CD4-positive, alpha-beta T cell treated with Interleukin-15 for 1 hour (primary cell): Measurements from ENCODE around the gene TUBB.
"Not testable (repeated sequence)": the region's sequence is repeated elsewhere in the genome, so short reads cannot be mapped to it uniquely, and the experiment has no call there.

Experiments used
- DNase-seq: peaks from one replicate; pipeline ENCODE4 v3.0.0-alpha.2; 2020

Gene TUBB

DNA sequence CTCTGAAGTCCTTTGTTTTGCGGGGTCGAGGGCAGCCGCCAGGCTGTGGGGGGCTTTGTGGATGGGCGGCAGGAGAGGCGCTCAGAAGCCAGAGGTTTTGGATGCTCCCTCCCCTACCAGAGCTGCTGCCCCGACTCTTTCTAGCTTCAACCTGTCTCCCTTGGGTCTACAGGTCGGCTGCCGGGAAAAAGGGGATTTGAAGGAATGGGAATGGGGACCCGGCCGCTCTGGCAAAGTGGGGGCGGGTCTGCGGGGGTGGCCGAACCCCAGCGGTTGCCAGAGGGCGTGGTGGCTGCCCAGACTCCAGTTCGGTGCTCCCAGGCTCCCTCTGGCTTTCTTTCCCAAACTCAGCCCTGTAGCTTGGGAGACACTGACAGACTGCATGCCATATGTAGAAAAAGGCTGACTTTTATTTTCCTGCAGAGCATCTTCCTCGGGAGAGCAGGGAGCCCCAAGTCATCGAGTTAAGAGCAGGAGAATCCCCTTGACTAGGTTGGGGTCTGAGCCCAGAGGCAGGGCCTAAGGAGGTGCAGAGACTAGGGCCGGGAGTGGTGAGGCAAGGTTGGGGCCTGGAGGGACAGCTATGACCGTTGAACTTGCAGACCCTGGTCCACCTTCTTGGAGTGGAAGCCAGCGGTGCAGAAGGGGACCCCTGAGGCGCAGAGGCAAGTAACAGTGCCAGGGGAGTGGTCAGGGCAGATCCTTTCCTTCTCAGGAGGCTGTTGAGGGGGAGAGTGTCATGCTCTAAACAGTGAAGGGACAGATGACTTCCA lies 32.3 kb upstream of the TUBB start:
- DNase-seq: no peak

DNA sequence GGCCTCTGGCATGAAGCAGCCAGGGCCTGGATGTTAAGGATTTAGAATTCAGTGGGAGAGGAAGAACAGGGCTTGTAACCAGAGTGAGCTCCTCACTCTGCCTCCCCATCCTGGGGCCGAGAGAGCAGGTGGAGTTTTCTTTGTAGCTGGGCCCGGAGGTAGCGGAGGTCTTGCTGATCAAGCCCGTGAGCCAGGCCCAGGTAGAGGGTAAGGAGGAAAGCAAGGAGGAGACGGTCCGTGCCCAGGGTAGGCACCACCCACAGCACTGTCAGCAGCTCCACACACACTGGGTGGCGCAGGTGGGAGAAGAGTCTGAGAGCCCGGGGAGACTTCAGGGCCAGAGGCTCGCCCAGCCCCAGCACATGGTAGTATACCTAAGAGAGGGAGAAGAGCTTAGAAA lies 31.6 kb upstream of the TUBB start:
- peak; percentile 44 for DNase-seq

GRCh38 chr6:30689022-30689865 lies 30.9 kb upstream of the TUBB start:
- DNase-seq: no peak

DNA sequence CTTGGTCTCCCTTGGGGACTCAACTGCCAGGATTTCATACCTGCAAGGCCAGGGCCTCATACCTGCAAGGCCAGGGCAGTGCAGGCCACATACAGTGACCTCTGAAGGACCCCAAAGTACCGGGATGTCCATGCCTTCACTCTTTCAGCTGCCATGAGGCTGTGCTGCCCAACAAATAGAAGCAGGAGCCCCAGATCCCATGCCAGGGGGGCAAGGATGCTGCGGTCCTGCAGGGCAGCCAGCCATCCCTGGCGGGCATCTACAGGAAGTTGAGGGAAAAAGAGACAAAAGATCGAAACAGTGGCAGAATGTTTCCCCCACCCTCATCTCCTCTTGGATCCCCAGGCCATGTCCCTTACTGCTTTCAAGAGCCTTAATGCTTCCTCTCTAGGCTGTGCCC lies 30.2 kb upstream of the TUBB start:
- no peak for DNase-seq

DNA sequence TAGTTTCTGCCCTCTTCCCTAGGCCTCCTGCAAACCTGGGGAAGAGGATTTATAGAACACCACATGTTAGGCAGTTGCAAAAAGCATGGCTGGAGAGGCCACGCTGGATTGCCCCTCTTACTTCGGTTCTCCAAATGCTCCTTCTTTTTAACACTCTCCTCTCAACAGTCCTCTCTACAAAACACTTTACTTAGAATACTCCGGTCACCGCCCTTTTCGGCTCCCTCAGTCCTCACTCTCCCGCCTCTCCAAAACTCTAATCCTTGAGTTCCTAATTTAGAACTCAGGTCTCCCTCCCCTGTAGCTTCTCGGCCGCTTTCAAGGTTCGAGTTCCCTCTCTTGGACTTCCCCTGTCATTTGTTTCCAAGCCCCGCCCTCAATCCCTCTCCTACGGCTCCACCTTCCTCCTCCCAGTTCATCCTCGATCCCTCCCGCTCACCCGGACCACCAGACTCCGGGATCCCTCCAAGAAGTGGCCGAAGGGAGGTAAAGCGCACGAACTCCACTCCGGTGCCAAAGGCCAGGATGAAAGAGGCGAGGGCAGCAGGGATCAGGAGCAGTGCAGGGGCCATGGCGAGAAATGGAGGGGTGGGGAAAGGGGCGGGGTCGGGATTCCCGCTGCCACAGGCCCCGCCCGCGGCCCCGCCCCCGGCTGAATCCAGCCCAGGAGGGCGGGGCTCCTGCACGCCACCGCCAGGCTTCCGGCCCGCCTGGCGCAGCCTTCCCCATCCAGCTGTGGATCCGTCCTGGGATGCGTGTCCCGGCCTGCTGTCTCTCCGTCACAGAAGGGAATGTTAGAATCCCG lies 29.5 kb upstream of the TUBB start, which contains the start of gene NRM:
NRM (minus strand) TSS at position 582 of the 805 bp plus-strand sequence; CDS start at position 572, 10 bp downstream.
- peak; percentile 65 for DNase-seq

DNA sequence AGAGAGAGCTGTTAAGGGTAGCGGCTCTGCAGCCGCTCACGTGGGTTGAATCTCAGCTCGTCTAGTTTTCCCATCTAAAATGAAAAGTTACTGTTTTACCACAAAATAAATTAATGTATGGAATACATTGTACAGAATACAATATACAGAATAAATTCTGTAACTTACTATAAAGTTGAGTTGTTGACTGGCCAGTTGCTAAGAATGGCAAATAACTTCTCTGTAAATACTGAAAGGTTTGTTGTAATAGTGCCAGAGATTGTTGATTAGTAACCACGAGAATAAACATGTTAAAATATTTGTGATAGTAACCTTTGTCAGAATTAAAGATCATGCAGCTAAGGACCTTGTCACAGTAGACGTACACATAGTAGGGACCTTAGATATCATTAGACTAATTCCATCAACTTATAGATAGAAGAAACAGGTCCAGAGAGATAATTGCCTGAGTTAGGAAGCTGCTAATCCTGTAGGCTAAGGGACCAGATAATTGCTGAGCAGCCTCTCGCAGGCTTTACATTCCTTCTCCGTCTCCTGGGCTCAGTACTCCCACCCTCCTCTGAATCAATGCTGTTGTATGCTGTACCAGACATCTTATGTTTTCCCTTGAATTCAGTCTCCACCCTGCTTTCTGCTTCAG lies 28.8 kb upstream of the TUBB start:
- DNase-seq: no peak

DNA sequence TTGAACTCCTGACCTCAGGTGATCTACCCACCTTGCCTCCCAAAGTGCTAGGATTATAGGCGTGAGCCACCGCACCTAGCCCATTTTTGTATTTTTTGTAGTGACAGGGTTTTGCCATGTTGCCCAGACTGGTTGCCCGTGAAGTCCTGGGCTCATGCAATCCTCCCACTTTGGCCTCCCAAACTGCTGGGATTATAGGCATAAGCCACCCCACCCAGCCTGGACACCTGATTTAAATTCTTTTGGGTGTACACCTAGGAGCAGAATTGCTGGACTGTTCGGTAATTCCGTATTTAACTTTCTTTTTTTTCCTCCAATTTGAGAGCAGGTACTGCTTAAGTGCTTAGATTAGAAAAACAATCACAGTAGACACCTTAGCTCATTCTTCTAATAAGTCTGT lies 23.7 kb upstream of the TUBB start:
- DNase-seq: no peak

DNA sequence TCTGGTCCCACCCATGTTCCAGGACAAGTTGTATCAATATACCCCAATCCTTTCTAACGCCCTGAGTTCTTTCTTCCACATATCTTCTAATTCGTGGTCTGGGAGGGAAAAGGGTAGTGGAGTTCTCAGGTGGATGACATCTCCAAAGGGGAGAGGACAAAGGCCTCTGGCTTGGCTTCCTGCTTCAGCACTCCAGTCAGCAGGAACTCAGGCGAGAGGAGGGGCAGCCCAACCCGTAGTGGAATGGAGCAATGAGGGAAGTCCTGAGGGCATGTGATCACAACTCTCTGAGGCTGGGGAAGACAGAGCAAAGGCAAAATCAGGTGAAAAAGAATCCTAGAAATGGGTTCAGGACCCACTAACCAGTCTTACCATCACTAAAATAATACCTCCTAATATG lies 19.8 kb upstream of the TUBB start:
- peak; percentile 32 for DNase-seq

DNA sequence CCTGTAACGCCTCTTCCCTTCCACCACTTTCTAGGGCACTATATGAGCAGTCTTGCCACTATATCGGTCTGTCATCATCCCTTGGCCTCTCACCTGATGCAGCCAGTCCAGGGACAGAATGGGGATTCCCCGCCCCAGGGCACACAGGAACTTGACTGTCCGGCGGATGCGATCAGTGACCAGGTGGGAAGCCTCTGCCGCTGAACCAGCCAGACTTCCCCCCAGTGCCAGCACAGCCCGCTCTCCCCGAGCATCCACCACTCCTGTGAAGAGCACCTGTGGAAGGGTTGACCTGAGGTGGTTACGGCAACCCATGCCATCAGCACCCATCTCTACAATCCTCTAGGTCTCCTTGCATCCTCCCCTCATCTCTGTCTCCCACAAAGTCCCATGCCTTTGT lies 17.1 kb upstream of the TUBB start:
- no peak for DNase-seq

DNA sequence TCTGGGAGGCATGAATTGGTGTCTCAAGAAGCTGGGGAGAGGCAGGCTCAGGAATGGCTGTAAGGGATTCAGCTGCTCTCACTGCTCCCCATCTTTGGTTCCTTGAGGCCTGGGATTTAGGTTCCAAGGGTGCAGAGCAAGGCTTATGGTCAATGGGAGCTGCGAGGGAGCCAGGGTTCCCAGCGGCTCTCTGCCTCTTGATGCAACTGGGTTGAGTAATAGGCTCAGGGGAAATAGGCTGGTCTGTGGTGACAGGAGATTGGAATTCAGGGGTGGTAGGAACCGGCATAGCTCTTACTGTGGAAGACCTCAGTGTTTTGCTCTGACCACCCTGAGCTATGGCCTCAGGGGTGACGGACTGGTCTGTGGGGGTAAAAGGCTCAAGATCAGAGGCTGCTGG lies 16.3 kb upstream of the TUBB start:
- no peak for DNase-seq

DNA sequence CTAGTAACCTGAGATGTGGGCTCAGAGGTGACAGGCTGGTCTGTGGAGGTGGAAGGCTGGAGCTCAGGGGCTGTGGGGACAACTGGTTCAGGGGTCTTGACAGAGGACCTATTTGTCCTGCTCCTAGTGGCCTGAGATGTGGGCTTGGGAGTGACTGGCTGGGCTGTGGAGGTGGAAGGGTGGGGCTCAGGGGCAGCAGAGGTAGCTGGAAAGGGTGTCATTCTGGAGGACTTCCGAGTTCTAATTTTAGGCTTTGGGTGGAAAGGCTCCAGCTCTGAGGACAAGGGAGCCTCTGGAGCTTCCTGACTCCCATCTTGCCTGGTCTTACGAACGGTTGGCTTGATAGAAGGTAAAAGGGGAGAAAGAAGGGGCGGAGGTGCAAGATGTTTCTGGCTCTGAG lies 14.5 kb upstream of the TUBB start:
- no peak for DNase-seq

- no peak for DNase-seq
Measured at GRCh38 chr6:30707281-30707850, 12.8 kb upstream of the TUBB start.

DNA sequence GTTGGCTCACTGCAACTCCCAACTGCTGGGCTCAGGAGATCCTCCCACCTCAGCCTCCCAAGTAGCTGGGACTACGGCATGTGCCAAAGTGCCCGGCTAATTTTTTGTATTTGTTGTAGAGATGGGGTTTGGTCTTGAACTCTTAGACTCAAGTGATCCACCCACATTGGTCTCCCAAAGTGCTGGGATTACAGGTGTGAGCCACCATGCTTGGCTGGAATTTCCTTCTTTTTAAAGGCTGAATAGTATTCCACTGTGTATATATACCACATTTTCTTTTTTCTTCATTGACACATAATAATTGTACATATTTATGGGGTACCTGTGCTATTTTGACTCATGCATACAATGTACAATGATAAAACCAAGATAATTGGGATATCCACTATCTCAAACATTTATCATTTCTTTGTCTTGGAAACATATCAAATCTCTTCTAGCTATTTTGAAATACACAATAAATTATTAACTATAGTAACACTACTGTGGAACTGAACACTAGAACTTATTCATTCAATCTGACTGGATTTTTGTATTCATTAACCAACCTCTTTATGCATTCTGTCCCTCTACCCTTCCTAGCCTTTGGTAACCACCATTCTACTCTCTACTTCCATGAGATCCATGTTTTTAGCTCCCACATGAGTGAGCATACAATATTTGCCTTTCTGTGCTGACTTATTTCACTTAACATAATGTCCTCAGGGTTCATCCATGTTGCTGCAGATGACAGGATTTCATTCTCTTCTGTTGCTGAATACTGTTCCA lies 10.9 kb upstream of the TUBB start:
- no peak for DNase-seq

- no peak for DNase-seq
Measured at GRCh38 chr6:30711758-30712380, 8.3 kb upstream of the TUBB start.

GRCh38 chr6:30712441-30712945 lies 7.7 kb upstream of the TUBB start:
- no peak for DNase-seq

- DNase-seq: no peak
Measured at GRCh38 chr6:30714263-30714662, 5.9 kb upstream of the TUBB start.

DNA sequence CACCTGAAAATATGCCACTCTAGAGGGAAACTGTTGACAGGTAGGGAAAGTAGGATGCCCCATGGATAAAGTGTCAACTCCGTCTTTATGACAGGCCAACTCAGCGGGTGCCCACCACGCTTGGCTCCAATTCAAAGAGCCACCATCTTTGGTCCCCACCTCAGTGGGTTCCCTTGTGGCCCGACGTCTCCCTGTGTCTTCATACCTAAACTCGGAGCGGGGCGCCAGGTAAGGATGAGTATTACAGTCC lies 3.3 kb upstream of the TUBB start:
- no peak for DNase-seq

DNA sequence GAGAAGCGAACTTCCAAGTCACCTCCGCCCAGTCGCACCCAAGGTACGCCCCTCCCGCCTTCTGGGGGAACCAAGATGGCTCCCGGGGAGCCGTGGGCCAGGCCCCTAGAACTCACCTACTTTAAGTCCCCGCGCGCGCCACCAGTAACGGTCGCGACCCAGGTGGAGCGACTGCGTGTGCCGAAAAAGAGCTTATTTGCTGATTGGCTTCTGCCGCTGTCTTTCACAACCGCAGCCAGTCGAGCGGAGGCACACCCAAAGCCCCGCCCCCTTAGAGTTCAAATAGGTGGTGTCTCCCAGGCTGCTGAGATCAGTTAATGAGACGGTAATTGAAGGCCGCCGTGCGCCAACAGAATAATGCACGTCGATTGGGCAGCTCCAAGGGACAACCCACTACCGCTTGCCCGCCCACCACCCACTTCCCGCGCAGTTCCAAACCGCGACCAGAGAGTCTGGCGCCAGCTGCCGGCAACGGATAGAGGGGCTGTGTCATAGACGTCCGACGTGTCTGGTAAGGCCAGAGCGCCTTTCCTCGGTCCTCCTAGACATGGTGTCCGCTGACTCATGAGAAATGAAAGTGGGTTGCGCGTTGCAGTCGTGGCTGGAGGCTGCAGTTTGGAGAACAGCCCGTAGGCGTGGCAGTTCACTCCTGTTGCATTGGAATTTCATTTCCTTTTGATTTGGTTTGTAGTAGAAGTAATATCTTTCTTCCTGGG lies 2.9 kb upstream of the TUBB start, which contains the start of gene MDC1:
MDC1 (minus strand) TSS at position 153 of the 716 bp plus-strand sequence. CDS start 2,106 bp downstream, outside the sequence.
- DNase-seq: peak; percentile 100

DNA sequence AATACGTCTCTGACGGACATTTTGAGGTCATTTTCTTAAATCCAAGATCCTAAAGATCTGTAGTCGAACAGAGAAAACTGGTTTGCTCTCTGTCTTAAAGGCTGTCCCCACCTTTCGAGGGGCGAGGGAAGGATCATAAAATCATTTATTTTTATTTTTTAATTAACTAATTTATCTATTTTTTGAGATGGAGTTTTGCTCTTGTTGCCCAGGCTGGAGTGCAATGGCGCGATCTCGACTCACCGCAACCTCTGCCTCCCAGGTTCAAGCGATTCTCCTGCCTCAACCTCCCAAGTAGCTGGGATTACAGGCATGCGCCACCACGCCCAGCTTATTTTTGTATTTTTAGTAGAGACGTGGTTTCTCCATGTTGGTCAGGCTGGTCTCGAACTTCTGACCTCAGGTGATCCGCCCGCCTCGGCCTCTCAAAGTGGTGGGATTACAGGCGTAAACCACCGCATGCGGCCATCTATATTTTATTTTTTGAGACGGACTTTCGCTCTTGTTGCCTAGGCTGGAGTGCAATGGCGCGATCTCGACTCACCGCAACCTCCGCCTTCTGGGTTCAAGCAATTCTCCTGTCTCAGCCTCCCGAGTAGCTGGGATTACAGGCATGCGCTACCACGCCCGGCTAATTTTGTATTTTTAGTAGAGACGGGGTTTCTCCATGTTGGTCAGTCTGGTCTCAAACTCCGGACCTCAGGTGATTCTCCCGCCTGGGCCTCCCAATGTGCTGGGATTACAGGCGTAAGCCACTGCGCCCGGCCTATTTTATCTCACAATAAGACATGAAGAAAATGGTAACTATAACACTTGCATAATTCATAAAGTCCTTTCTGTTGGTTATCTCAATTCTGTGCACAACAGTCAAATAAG lies 2.1 kb upstream of the TUBB start:
- DNase-seq: not testable (repeated sequence)
